ENCODE data around the gene SLITRK3.

DNA sequence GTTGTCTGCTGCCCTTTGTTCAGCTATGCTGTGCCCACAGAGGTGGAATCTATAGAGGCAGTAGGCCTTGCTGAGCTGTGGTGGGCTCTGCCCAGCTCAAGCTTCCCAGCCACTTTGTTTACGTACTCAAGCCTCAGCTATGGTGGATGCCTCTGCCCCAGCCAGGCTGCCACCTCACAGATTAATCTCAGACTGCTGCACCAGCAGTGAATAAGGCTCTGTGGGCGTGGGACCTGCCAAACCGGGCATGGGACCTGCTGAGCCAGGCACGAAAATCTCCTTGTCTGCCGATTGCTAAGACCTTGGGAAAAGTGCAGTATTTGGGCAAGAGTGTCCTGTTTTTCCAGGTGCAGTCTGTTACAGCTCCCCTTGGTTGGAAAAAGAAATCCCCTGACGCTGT, 26.8 kb downstream of the SLITRK3 start:
- TF ChIP-seq SIN3A (IDR thresholded peaks at IDR 0.05; ENCODE audit: borderline replicate concordance, insufficient read depth, low read length) (no peak), TAF1 (IDR thresholded peaks at IDR 0.05; ENCODE audit: borderline replicate concordance, insufficient read depth, low read length) (no peak), POLR2AphosphoS5 (IDR thresholded peaks at IDR 0.05; ENCODE audit: low read depth, low read length) (no peak)

Measured in PFSK-1 (cell line).